Duodenal mucosa (tissue), 2 donors: ENCODE measurements around the gene MYCN.
"Not testable (repeated sequence)": the region's sequence is repeated elsewhere in the genome, so short reads cannot be mapped to it uniquely, and the experiment has no call there.

Experiments used
- H3K27ac ChIP-seq: one replicate; pipeline ENCODE4 v1.7.0; 2013; ENCODE audit warnings: low read depth, low read length
- H3K27me3 ChIP-seq, 2 donors: one replicate each; pipeline ENCODE4 v1.7.0; 2013; ENCODE audit warnings: low read length in 2 of 2, control low read depth in 1 of 2; ENCODE audit not compliant: insufficient read depth in 2 of 2, control insufficient read depth in 1 of 2
- H3K36me3 ChIP-seq, 2 donors: one replicate each; pipeline ENCODE4 v1.7.0; 2013; ENCODE audit warnings: low read length in 2 of 2, control low read depth in 1 of 2; ENCODE audit not compliant: insufficient read depth in 2 of 2, control insufficient read depth in 1 of 2
- H3K4me1 ChIP-seq, 2 donors: one replicate each; pipeline ENCODE4 v1.7.0; 2013; ENCODE audit warnings: low read length in 2 of 2, control low read depth in 1 of 2; ENCODE audit not compliant: insufficient read depth in 2 of 2, control insufficient read depth in 1 of 2
- H3K4me3 ChIP-seq, 2 donors: one replicate each; pipeline ENCODE4 v1.7.0; 2013; ENCODE audit warnings: low read length in 2 of 2, low read depth in 1 of 2
- H3K9ac ChIP-seq, 2 donors: one replicate each; pipeline ENCODE4 v1.7.0; 2013; ENCODE audit warnings: low read length in 2 of 2, low read depth in 1 of 2
- H3K9me3 ChIP-seq, 2 donors: one replicate each; pipeline ENCODE4 v1.7.0; 2013; ENCODE audit warnings: low read length in 2 of 2, control low read depth in 1 of 2; ENCODE audit not compliant: control insufficient read depth in 1 of 2

MYCN gene

GRCh38 chr2:15907461-15908324 lies 32.7 kb upstream of the MYCN start:
- no peaks in the 10 kb centered on the region for H3K27me3 ChIP-seq
- no peak overlapping the region for H3K4me3 ChIP-seq
- no peak overlapping the region for H3K9ac ChIP-seq
- no peak overlapping the region for H3K27ac ChIP-seq
- H3K36me3 ChIP-seq: no peaks in the 10 kb centered on the region
- H3K4me1 ChIP-seq: no peaks in the 10 kb centered on the region
- H3K9me3 ChIP-seq: no peaks in the 10 kb centered on the region

DNA sequence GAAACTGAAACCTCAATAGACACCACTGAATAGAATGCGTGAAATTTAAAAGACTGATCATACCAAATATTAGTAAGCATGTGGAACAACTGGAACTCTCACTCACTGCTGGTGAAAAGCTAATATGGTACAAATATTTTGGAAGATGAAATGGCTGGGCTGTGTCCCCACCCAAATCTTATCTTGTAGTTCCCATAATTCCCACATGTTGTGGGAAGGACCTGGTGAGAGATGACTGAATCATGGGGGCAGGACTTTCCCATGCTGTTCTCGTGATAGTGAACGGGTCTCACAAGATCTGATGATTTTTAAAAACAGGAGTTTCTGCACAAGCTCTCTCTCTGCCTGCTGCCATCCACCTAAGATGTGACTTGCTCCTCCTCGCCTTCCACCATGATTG lies 32.0 kb upstream of the MYCN start:
- no peaks in the 10 kb centered on the region for H3K4me1 ChIP-seq
- no peaks in the 10 kb centered on the region for H3K9me3 ChIP-seq
- no peak overlapping the region for H3K4me3 ChIP-seq
- no peaks in the 10 kb centered on the region for H3K36me3 ChIP-seq
- no peak overlapping the region for H3K9ac ChIP-seq
- H3K27me3 ChIP-seq: no peaks in the 10 kb centered on the region
- no peak overlapping the region for H3K27ac ChIP-seq

DNA sequence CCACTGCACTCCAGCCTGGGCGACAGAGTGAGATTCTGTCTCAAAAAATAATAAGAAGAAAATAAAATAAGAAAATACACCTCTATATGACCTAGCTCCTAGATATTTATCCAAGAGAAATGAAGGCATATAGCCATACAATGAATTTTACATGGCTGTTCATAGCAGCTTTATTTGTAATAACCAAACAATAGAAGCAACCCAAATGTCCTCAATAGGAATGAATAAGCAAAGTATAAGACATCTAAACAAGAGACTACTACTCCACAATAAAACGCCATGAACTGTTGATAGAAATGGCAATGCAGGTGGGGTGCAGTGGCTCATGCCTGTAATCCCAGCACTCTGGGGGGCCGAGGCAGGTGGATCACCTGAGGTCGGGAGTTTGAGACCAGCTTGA lies 31.2 kb upstream of the MYCN start:
- Histone ChIP-seq H3K36me3 (no peaks in the 10 kb centered on the region), H3K4me3 (no peak overlapping the region)

DNA sequence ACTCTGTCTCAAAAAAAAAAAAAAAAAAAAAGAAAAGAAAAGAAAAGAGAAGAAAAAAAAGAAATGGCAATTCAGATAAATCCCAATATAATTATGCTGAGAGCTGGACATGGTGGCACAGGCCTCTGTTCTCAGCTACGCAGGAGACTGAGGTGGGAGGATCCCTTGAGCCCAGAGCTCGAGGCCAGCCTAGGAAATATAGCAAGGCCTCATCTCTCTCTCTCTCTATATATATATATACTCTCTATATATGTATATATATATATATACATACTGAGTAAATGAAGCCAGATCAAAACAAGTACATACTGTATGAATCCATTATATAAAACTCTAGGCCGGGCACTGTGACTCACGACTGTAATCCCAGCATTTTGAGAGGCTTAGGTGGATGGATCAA lies 30.6 kb upstream of the MYCN start:
- H3K9me3 ChIP-seq: no peaks in the 10 kb centered on the region
- no peak overlapping the region for H3K4me3 ChIP-seq
- no peaks in the 10 kb centered on the region for H3K36me3 ChIP-seq
- no peak overlapping the region for H3K27ac ChIP-seq
- no peaks in the 10 kb centered on the region for H3K27me3 ChIP-seq
- no peaks in the 10 kb centered on the region for H3K4me1 ChIP-seq
- no peak overlapping the region for H3K9ac ChIP-seq

More for the DNA sequence above, 31.2 kb upstream of the MYCN start:
- H3K4me1 ChIP-seq: no peaks in the 10 kb centered on the region
- H3K27ac ChIP-seq: no peak overlapping the region
- H3K9ac ChIP-seq: no peak overlapping the region
- no peaks in the 10 kb centered on the region for H3K27me3 ChIP-seq
- H3K9me3 ChIP-seq: no peaks in the 10 kb centered on the region

DNA sequence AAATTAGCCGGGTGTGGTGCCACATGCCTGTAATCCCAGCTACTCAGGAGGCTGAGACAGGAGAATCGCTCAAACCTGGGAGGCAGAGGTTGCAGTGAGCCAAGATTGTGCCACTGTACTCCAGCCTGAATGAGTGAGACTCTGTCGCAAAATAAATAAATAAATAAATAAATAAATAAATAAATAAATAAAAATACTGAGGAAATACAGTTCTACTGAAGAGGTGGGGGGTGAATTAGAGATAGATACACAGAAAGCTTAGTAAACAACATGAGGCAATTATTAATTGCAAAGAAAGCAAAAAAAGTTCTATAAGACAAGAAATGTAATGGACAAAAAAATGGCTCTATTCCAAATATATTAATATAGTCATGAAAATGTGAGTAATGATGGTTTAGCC lies 29.1 kb upstream of the MYCN start:
- H3K27ac ChIP-seq, H3K27me3 ChIP-seq, H3K4me3 ChIP-seq, H3K36me3 ChIP-seq, H3K9ac ChIP-seq, H3K4me1 ChIP-seq, H3K9me3 ChIP-seq: not testable (repeated sequence)

- Histone ChIP-seq H3K36me3 (no peaks in the 10 kb centered on the region), H3K4me1 (no peaks in the 10 kb centered on the region), H3K9me3 (no peaks in the 10 kb centered on the region), H3K4me3 (no peak overlapping the region), H3K9ac (no peak overlapping the region), H3K27ac (no peak overlapping the region), H3K27me3 (no peaks in the 10 kb centered on the region)
These were observed 28.7 kb upstream of the MYCN start for GRCh38 chr2:15911686-15912085.

DNA sequence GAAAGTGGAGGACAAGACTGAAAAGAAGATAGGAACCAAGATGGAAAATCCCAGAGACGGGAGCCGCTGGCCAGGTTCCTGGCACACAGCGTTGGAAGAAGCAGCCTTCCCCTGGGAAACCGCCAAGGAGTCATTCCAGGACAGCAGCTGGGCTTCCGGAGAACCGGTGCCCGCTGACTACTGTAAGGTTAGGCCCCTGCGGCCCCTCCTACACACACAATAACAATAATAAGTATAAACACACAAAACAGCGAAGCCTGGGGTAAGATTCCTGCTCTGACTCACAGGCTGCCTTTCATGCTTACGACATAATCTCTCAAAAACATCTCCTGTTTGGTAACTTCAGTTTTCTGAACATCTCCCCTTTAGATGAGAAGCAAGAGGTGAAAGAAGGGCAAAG lies 28.1 kb upstream of the MYCN start:
- no peaks in the 10 kb centered on the region for H3K36me3 ChIP-seq
- H3K27ac ChIP-seq: no peak overlapping the region
- no peaks in the 10 kb centered on the region for H3K4me1 ChIP-seq
- H3K27me3 ChIP-seq: no peaks in the 10 kb centered on the region
- H3K9me3 ChIP-seq: no peaks in the 10 kb centered on the region
- H3K4me3 ChIP-seq: no peak overlapping the region
- no peak overlapping the region for H3K9ac ChIP-seq

DNA sequence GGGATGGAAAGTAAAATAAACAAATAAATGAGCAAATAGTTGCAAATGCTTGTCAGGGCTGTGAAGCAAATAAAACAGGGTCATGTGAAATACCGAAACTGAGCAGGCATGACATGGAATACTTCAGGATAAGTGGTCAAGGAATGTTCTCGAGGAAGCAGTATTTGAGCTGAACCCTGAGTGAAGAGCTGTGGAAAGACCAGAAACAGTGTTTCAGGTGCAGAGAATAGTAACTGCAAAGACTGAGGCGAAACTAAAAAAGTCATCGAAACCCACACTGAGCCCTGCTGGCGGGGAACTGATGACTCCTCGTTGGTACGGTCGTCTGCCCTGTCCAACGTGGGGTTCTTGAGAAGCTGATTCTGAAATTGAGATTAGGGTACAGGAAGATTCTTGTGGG lies 27.2 kb upstream of the MYCN start:
- H3K4me1 ChIP-seq: no peaks in the 10 kb centered on the region
- no peaks in the 10 kb centered on the region for H3K9me3 ChIP-seq
- H3K27me3 ChIP-seq: no peaks in the 10 kb centered on the region
- no peak overlapping the region for H3K27ac ChIP-seq
- H3K4me3 ChIP-seq: no peak overlapping the region
- no peaks in the 10 kb centered on the region for H3K36me3 ChIP-seq
- H3K9ac ChIP-seq: no peak overlapping the region

- no peak overlapping the region for H3K9ac ChIP-seq
- no peak overlapping the region for H3K27ac ChIP-seq
- H3K4me3 ChIP-seq: no peak overlapping the region
- H3K36me3 ChIP-seq: no peaks in the 10 kb centered on the region
- H3K4me1 ChIP-seq: peaks cover 0 to under 1% of the 10 kb centered on the region in 2 donors
- H3K9me3 ChIP-seq: no peaks in the 10 kb centered on the region
- no peaks in the 10 kb centered on the region for H3K27me3 ChIP-seq
These were observed 25.6 kb upstream of the MYCN start for GRCh38 chr2:15914596-15915385.

DNA sequence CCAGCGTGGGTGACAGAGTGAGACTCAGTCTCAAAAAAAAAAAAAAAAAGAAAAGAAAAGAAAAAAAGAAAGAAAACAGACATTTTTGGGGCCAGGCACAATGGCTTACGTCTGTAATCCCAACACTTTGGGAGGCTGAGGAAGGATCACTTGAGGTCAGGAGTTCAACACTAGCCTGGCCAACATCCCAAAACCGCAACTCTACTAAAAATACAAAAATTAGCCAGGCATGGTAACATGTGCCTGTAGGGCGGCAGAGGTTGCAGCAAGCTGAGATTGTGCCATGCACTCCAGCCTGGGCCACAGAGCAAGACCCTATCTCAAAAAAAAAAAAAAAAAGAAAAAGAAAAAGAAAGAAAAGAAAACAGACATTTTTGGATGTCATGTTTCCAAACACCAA lies 24.8 kb upstream of the MYCN start:
- not testable (repeated sequence) for H3K27ac ChIP-seq

More for the DNA sequence above, 24.8 kb upstream of the MYCN start:
- not testable (repeated sequence) for H3K9me3 ChIP-seq, H3K4me1 ChIP-seq, H3K4me3 ChIP-seq, H3K36me3 ChIP-seq, H3K9ac ChIP-seq, H3K27me3 ChIP-seq
